Measurements from ENCODE around the gene SIDT2.
"Not testable (repeated sequence)": the region's sequence is repeated elsewhere in the genome, so short reads cannot be mapped to it uniquely, and the experiment has no call there.

GRCh38 chr11:117137223-117138086, 41.1 kb upstream of the SIDT2 start:
- TF ChIP-seq CTCF (IDR thresholded peaks at IDR 0.05; ENCODE audit: extremely low read depth in 1 of 2, insufficient read depth in 1 of 2, low read depth in 1 of 2, low read length in 2 of 2); POLR2A (IDR thresholded peaks at IDR 0.05; ENCODE audit: low read depth, low read length); EZH2 (IDR thresholded peaks at IDR 0.05; ENCODE audit: borderline replicate concordance, low read depth, low read length, severe bottlenecking); MAX (IDR thresholded peaks at IDR 0.05; ENCODE audit: insufficient read depth, insufficient read length); FOS (IDR thresholded peaks at IDR 0.05; ENCODE audit: borderline replicate concordance, insufficient read depth, low read length); JUN (IDR thresholded peaks at IDR 0.05; ENCODE audit: borderline replicate concordance, insufficient read depth, insufficient read length, low read depth): not testable (repeated sequence)

All from endothelial cell of umbilical vein (primary cell).